HEK293T (cell line): ENCODE measurements around the gene NFATC1.

ENCODE experiments used
- ARNT ChIP-seq: fragments of 450-650 bp; IDR thresholded peaks from 2 replicates; pipeline ENCODE4 v1.6.1; 2017; ENCODE audit warnings: mild to moderate bottlenecking
- ELF4 ChIP-seq: fragments of 450-650 bp; IDR thresholded peaks from 2 replicates; pipeline ENCODE4 v1.6.1; 2017; ENCODE audit warnings: antibody characterized with exemption
- FOXA1 ChIP-seq: fragments of 450-650 bp; IDR thresholded peaks from 2 replicates; pipeline ENCODE4 v1.6.1; 2016; ENCODE audit warnings: mild to moderate bottlenecking
- FOXM1 ChIP-seq: fragments of 450-650 bp; IDR thresholded peaks from 2 replicates; pipeline ENCODE4 v1.6.1; 2017; ENCODE audit warnings: mild to moderate bottlenecking, borderline replicate concordance
- SP1 ChIP-seq: fragments of 450-650 bp; IDR thresholded peaks from 2 replicates; pipeline ENCODE4 v1.6.1; 2017

DNA sequence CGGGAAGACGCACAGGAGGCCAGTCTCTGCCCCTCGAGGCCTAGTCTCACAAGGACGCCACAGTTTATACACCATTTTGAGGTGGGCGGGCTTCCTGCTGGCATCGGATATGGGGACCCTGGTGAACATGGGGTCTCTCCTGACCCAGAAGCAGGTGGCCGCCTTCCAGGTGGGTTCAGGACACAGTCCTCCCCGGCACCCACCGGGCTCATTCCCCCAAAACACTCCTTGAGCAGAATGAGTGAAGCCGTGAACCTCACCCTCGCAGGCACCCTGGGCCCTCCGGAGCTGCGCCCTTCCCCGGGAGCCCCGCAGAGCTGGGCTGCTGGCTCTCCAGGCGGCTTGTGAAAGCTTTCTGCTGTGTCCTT is 6.5 kb downstream of the NFATC1 start:
- TF ChIP-seq ARNT = no peak
- TF ChIP-seq FOXM1 = no peak
- TF ChIP-seq FOXA1 = no peak
- no peak for TF ChIP-seq SP1
- no peak for TF ChIP-seq ELF4
